NCI-H526 treated with DMSO at 0.1 percent for 48 hours (cell line): ENCODE data around the gene BCAS1.

Experiments used
- DNase-seq: peaks from one replicate; lab custom pipeline; 2025; lab: John Stamatoyannopoulos, UW

The BCAS1 gene

GRCh38 chr20:53902968-53903651, 167.3 kb downstream of the BCAS1 start:
- no peak for DNase-seq

- DNase-seq = no peak
Measured at GRCh38 chr20:53901497-53902096, 168.8 kb downstream of the BCAS1 start.

- DNase-seq = no peak
Measured at GRCh38 chr20:53901064-53901463, 169.3 kb downstream of the BCAS1 start.

DNA sequence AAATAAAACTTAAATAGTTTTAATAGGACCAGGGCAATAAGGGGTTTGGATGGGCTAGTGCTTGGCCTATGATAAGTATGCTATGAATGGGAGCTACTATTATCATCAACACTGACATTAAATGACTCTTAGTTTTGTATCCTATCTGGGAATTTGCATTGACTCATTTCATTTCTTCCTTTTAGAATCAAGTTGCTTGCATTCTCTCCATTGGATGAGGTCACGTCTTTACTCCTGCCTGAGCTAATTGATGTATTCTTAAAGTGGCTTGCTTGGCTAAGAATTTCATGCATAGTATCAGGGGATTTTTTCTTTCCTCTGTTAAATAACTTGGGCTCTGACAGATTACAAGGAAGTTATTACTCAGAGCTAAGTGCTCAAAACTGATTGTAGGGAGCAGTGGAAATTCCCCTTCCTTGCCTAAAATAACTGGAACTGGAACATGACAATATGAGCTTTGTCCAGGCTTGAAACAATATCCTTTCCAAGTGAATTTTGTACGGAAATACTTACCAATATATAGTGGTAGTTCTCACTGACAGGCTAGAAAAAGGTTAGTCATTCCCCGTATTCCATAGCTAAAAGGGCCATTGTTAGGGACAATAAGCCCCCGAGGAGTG, 169.9 kb downstream of the BCAS1 start:
- DNase-seq = no peak

GRCh38 chr20:53899351-53900167, 170.8 kb downstream of the BCAS1 start:
- peak; percentile 76 for DNase-seq

GRCh38 chr20:53898556-53898931, 171.8 kb downstream of the BCAS1 start:
- no peak for DNase-seq

DNA sequence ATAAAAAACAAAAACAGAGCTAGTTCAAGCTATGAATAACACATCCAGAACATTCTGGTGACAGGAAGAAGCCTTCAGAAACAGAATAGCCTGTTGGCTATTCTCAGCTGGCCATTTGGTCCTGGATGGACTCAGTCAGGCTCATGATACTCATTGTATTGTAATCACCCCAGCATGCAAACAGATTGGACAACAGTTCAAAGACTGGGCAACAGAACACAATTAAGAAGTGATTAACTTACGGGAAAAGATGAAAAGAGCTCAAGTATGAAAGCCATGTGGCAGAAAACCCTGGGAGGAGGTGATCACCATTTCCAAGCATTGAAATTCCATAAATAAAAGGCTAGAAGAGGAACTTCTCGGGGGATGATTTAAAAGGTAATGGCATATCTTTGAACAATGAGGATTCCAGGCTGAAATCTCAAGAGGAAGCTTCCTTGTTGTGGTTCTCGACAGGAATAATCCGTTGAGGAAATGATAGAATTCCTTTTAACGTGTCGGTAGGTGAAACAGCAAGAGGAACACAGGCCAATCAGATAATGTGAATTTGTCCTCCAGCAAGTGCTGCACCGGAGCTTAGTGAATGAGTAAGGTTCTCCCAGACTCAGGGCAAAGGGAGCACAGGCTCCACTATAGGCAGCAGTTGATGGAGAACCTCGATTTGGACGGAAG, 172.4 kb downstream of the BCAS1 start:
- no peak for DNase-seq

DNA sequence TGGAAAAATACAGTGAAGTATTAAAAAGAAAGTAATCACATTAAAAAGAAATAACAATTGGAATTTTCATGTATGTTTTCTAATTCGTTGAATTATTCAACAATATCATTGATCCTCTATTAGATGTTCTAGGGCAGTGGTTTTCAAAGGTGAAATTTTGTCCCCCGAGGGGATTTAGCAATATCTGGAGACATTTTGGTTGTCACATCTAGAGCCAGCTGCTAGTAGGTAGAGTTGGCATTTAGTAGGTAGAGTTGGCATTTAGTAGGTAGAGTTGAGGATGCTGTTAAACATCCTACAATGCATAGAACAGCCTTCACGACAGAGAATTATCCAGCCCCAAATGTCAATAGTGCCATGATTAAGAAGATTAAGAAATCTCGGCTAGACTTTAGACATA, 173.7 kb downstream of the BCAS1 start:
- no peak for DNase-seq

DNA sequence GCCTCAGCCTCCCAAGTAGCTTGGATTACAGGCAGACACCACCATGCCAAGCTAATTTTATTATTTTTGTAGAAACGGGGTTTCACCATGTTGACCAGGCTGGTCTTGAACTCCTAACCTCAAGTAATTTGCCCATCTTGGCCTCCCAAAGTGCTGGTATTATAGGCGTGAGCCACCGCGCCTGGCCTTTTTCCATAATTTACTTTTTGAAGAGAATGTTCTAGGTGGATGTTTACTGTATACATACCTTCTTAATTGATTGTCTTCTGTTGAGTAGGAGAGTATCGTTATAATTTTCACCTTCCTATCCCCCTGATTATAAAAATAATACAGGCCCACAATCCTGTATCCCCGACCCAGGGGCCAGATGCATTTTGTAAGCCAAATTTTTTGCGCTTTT, 174.4 kb downstream of the BCAS1 start:
- DNase-seq = no peak

DNA sequence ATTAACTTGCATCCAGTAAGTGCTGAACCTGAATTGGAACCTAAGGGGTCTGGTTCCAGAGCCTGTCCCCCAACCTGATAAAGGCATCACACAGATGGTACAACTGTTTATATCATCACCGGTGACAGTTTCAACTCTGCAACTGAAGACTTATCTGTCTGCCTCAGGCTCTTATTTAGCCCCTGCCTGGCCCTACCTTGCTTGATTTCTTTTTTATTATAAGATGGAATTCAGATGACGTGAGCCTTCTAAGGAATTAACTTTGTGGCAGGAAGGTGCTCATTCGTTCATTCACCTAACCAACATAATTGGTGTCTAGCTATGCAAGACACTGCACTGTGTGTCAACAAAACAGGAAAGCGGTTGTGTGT, 175.0 kb downstream of the BCAS1 start:
- DNase-seq = no peak

GRCh38 chr20:53894707-53895384, 175.5 kb downstream of the BCAS1 start:
- DNase-seq = no peak
